ENCODE measurements around the gene NFYC. TPM values are rescaled to one million over a fixed set of nuclear protein-coding genes. Genes with fewer than 3 reads are reported as not detected.

The NFYC gene
- polyA plus RNA-seq, 1 of the 3 experiments (the other 2 are of a cell fraction), result 72.4 TPM

- CTCF ChIA-PET, result interaction anchor here (0.9 to 2.8 kb wide), 3 partner anchors 21 to 154 kb away, joined by 3 to 10 read pairs (median 4); no protein-coding TSS in a partner anchor
- H3K4me3 ChIP-seq (ENCODE audit: low read depth in 2 of 2, low read length in 1 of 2), result no peak overlapping the region
- TF ChIP-seq GABPA (IDR thresholded peaks at IDR 0.05; ENCODE audit: low read depth) (no peak), RFX5 (IDR thresholded peaks at IDR 0.05; ENCODE audit: low read length) (no peak), FOXJ3 (CRISPR knock-in tag; IDR thresholded peaks at IDR 0.05) (no peak), POLR2AphosphoS5 (IDR thresholded peaks at IDR 0.05; ENCODE audit: low read depth, low read length) (no peak), JUND (IDR thresholded peaks at IDR 0.05) (no peak), NFIC (IDR thresholded peaks at IDR 0.05; ENCODE audit: borderline replicate concordance) (no peak), SIN3A (IDR thresholded peaks at IDR 0.05; ENCODE audit: borderline replicate concordance, low read depth, low read length) (no peak), TEAD4 (IDR thresholded peaks at IDR 0.05; ENCODE audit: borderline replicate concordance, insufficient read depth) (no peak), FOXM1 (IDR thresholded peaks at IDR 0.05; ENCODE audit: low read depth) (no peak), MAX (IDR thresholded peaks at IDR 0.05; ENCODE audit: low read depth) (no peak), MXI1 (IDR thresholded peaks at IDR 0.05; ENCODE audit: low read depth, low read length) (no peak), ELF1 (IDR thresholded peaks at IDR 0.05) (no peak), RAD21 (IDR thresholded peaks at IDR 0.05; ENCODE audit: low read length) (no peak), RXRA (IDR thresholded peaks at IDR 0.05; ENCODE audit: borderline replicate concordance, low read depth) (no peak)
- TF ChIP-seq, protein P1, sequence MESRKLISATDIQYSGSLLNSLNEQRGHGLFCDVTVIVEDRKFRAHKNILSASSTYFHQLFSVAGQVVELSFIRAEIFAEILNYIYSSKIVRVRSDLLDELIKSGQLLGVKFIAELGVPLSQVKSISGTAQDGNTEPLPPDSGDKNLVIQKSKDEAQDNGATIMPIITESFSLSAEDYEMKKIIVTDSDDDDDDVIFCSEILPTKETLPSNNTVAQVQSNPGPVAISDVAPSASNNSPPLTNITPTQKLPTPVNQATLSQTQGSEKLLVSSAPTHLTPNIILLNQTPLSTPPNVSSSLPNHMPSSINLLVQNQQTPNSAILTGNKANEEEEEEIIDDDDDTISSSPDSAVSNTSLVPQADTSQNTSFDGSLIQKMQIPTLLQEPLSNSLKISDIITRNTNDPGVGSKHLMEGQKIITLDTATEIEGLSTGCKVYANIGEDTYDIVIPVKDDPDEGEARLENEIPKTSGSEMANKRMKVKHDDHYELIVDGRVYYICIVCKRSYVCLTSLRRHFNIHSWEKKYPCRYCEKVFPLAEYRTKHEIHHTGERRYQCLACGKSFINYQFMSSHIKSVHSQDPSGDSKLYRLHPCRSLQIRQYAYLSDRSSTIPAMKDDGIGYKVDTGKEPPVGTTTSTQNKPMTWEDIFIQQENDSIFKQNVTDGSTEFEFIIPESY (IDR thresholded peaks at IDR 0.05; ENCODE audit: borderline replicate concordance, low read depth), result no peak
- TF ChIP-seq, protein P2, sequence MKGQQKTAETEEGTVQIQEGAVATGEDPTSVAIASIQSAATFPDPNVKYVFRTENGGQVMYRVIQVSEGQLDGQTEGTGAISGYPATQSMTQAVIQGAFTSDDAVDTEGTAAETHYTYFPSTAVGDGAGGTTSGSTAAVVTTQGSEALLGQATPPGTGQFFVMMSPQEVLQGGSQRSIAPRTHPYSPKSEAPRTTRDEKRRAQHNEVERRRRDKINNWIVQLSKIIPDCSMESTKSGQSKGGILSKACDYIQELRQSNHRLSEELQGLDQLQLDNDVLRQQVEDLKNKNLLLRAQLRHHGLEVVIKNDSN (IDR thresholded peaks at IDR 0.05; ENCODE audit: borderline replicate concordance, low read depth), result no peak
- TF ChIP-seq, protein P3, sequence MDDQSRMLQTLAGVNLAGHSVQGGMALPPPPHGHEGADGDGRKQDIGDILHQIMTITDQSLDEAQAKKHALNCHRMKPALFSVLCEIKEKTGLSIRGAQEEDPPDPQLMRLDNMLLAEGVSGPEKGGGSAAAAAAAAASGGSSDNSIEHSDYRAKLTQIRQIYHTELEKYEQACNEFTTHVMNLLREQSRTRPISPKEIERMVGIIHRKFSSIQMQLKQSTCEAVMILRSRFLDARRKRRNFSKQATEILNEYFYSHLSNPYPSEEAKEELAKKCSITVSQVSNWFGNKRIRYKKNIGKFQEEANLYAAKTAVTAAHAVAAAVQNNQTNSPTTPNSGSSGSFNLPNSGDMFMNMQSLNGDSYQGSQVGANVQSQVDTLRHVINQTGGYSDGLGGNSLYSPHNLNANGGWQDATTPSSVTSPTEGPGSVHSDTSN (IDR thresholded peaks at IDR 0.05), result no peak
- TF ChIP-seq, protein P4, sequence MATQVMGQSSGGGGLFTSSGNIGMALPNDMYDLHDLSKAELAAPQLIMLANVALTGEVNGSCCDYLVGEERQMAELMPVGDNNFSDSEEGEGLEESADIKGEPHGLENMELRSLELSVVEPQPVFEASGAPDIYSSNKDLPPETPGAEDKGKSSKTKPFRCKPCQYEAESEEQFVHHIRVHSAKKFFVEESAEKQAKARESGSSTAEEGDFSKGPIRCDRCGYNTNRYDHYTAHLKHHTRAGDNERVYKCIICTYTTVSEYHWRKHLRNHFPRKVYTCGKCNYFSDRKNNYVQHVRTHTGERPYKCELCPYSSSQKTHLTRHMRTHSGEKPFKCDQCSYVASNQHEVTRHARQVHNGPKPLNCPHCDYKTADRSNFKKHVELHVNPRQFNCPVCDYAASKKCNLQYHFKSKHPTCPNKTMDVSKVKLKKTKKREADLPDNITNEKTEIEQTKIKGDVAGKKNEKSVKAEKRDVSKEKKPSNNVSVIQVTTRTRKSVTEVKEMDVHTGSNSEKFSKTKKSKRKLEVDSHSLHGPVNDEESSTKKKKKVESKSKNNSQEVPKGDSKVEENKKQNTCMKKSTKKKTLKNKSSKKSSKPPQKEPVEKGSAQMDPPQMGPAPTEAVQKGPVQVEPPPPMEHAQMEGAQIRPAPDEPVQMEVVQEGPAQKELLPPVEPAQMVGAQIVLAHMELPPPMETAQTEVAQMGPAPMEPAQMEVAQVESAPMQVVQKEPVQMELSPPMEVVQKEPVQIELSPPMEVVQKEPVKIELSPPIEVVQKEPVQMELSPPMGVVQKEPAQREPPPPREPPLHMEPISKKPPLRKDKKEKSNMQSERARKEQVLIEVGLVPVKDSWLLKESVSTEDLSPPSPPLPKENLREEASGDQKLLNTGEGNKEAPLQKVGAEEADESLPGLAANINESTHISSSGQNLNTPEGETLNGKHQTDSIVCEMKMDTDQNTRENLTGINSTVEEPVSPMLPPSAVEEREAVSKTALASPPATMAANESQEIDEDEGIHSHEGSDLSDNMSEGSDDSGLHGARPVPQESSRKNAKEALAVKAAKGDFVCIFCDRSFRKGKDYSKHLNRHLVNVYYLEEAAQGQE (IDR thresholded peaks at IDR 0.05; ENCODE audit: low read depth, low read length), result no peak
- TF ChIP-seq, protein P5, sequence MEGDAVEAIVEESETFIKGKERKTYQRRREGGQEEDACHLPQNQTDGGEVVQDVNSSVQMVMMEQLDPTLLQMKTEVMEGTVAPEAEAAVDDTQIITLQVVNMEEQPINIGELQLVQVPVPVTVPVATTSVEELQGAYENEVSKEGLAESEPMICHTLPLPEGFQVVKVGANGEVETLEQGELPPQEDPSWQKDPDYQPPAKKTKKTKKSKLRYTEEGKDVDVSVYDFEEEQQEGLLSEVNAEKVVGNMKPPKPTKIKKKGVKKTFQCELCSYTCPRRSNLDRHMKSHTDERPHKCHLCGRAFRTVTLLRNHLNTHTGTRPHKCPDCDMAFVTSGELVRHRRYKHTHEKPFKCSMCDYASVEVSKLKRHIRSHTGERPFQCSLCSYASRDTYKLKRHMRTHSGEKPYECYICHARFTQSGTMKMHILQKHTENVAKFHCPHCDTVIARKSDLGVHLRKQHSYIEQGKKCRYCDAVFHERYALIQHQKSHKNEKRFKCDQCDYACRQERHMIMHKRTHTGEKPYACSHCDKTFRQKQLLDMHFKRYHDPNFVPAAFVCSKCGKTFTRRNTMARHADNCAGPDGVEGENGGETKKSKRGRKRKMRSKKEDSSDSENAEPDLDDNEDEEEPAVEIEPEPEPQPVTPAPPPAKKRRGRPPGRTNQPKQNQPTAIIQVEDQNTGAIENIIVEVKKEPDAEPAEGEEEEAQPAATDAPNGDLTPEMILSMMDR (IDR thresholded peaks at IDR 0.05), result no peak
- no peaks in the 10 kb centered on the region for H3K9me3 ChIP-seq
- H3K4me2 ChIP-seq, result no peak overlapping the region
- no peaks in the 10 kb centered on the region for H3F3A ChIP-seq (replicated peaks; ENCODE audit: insufficient read depth)
- no peak overlapping the region for H3K9ac ChIP-seq
- no peaks in the 10 kb centered on the region for H3K9me2 ChIP-seq
- peaks cover 0 to 19% of the 10 kb centered on the region in 2 experiments; a peak in 1 of 4 replicates for H3K4me1 ChIP-seq (ENCODE audit: control insufficient read depth in 1 of 2, insufficient read depth in 2 of 2, low read depth in 1 of 2, low read length in 1 of 2)
- POLR2A ChIA-PET, result interaction anchor here (0.7 kb wide), 1 partner anchor 159 kb away, joined by 5 read pairs; no protein-coding TSS in a partner anchor
- WGBS (ENCODE audit: low lambda C conversion rate), result 83% methylated on average over 10 of the region's 10 CpGs
- no peaks in the 10 kb centered on the region for H4K20me1 ChIP-seq (ENCODE audit: insufficient read depth)
- no peaks in the 10 kb centered on the region for H3K79me2 ChIP-seq (ENCODE audit: insufficient read depth)
- no peak overlapping the region for H2AFZ ChIP-seq (ENCODE audit: low read depth)
- no peaks in the 10 kb centered on the region for H3K27me3 ChIP-seq (ENCODE audit: insufficient read depth)
- H3K27ac ChIP-seq (ENCODE audit: low read depth in 2 of 2, low read length in 1 of 2), result no peak overlapping the region
- H3K36me3 ChIP-seq (replicated peaks in 1 of 2; ENCODE audit: control insufficient read depth in 1 of 2, insufficient read depth in 2 of 2, low read length in 1 of 2), result no peaks in the 10 kb centered on the region
- DNase-seq, result no peak
Observed at GRCh38 chr1:40794974-40795715, 103.6 kb downstream of the NFYC start.

Measured in SK-N-SH (cell line).